HEK293T (cell line): ENCODE results near the gene SLC2A6.

Experiments
- ARNT ChIP-seq: fragments of 450-650 bp; IDR thresholded peaks from 2 replicates; pipeline ENCODE4 v1.6.1; 2017; ENCODE audit warnings: mild to moderate bottlenecking
- ELF4 ChIP-seq: fragments of 450-650 bp; IDR thresholded peaks from 2 replicates; pipeline ENCODE4 v1.6.1; 2017; ENCODE audit warnings: antibody characterized with exemption
- SP1 ChIP-seq: fragments of 450-650 bp; IDR thresholded peaks from 2 replicates; pipeline ENCODE4 v1.6.1; 2017
- SUZ12 ChIP-seq: fragments of 450-650 bp; IDR thresholded peaks from 2 replicates; pipeline ENCODE4 v1.6.1; 2016; ENCODE audit warnings: mild to moderate bottlenecking
- TARDBP ChIP-seq: fragments of 450-650 bp; IDR thresholded peaks from 2 replicates; pipeline ENCODE4 v1.6.1; 2016

DNA sequence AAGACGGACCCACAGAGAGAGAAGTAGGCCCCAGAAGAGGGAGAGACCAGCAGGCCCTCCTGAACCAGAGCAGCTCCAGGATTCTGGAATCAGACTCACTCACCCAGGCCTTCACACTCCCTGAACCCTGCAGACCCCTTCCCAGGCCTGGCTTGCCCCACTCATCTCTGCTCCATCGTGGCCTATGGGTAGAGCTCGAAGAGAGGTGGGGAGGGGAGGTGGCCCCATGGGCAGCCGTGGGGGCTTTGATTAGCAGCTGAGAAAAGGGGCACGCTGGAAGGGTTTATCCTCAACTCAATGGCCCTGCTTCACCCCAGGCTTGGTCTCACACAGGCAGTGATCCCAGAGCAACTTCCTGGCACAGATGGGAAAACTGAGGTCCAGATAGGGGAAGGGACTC, 45.2 kb upstream of the SLC2A6 start:
- TF ChIP-seq SP1 (no peak), SUZ12 (no peak), ELF4 (no peak), ARNT (no peak), TARDBP (no peak)
